ENCODE measurements around the gene IL1RAPL1. TPM values are rescaled to one million over a fixed set of nuclear protein-coding genes. Genes with fewer than 3 reads are reported as not detected.

IL1RAPL1 gene
- total RNA-seq, 1 experiment from 2014 or later: 15.5 TPM

- no peak for DNase-seq (ENCODE audit: low spot score)
These were observed 381.9 kb downstream of the IL1RAPL1 start for GRCh38 chrX:28969126-28969525.

- DNase-seq (ENCODE audit: low spot score): peak; percentile 18
These were observed 392.6 kb downstream of the IL1RAPL1 start for GRCh38 chrX:28979877-28980276.

- DNase-seq (ENCODE audit: low spot score): no peak
These were observed 394.7 kb downstream of the IL1RAPL1 start for GRCh38 chrX:28981952-28982351.

GRCh38 chrX:28988246-28988645 is 401.0 kb downstream of the IL1RAPL1 start:
- no peak for DNase-seq (ENCODE audit: low spot score)

GRCh38 chrX:28997706-28998463 is 410.6 kb downstream of the IL1RAPL1 start:
- no peak for DNase-seq (ENCODE audit: low spot score)

- no peak for DNase-seq (ENCODE audit: low spot score)
These were observed 411.4 kb downstream of the IL1RAPL1 start for GRCh38 chrX:28998609-28999135.

- DNase-seq (ENCODE audit: low spot score): no peak
These were observed 425.6 kb downstream of the IL1RAPL1 start for GRCh38 chrX:29012867-29013266.

GRCh38 chrX:29023207-29023606 is 436.0 kb downstream of the IL1RAPL1 start:
- no peak for DNase-seq (ENCODE audit: low spot score)

- no peak for DNase-seq (ENCODE audit: low spot score)
These were observed 437.6 kb downstream of the IL1RAPL1 start for GRCh38 chrX:29024871-29025270.

GRCh38 chrX:29039501-29039900 is 452.3 kb downstream of the IL1RAPL1 start:
- DNase-seq (ENCODE audit: low spot score): no peak

- DNase-seq (ENCODE audit: low spot score): no peak
These were observed 452.9 kb downstream of the IL1RAPL1 start for GRCh38 chrX:29040160-29040559.

GRCh38 chrX:29042341-29042740 is 455.1 kb downstream of the IL1RAPL1 start:
- DNase-seq (ENCODE audit: low spot score): no peak

GRCh38 chrX:29043746-29044145 is 456.5 kb downstream of the IL1RAPL1 start:
- DNase-seq (ENCODE audit: low spot score): no peak

- DNase-seq (ENCODE audit: low spot score): no peak
These were observed 457.4 kb downstream of the IL1RAPL1 start for GRCh38 chrX:29044423-29045184.

- DNase-seq (ENCODE audit: low spot score): no peak
These were observed 478.2 kb downstream of the IL1RAPL1 start for GRCh38 chrX:29065477-29065876.

- no peak for DNase-seq (ENCODE audit: low spot score)
These were observed 479.3 kb downstream of the IL1RAPL1 start for GRCh38 chrX:29066516-29066915.

- no peak for DNase-seq (ENCODE audit: low spot score)
These were observed 480.1 kb downstream of the IL1RAPL1 start for GRCh38 chrX:29067351-29067750.

GRCh38 chrX:29071525-29072320 is 484.5 kb downstream of the IL1RAPL1 start:
- no peak for DNase-seq (ENCODE audit: low spot score)

- DNase-seq (ENCODE audit: low spot score): no peak
These were observed 495.3 kb downstream of the IL1RAPL1 start for GRCh38 chrX:29082558-29082957.

- no peak for DNase-seq (ENCODE audit: low spot score)
These were observed 496.6 kb downstream of the IL1RAPL1 start for GRCh38 chrX:29083823-29084222.

- peak; percentile 23 for DNase-seq (ENCODE audit: low spot score)
These were observed 503.6 kb downstream of the IL1RAPL1 start for GRCh38 chrX:29090811-29091210.

GRCh38 chrX:29107231-29107630 is 520.0 kb downstream of the IL1RAPL1 start:
- no peak for DNase-seq (ENCODE audit: low spot score)
